ENCODE results near the gene AURKB.
A peak's percentile ranks its signal among the peaks of the same experiment; 100 is the strongest.

Gene AURKB

DNA sequence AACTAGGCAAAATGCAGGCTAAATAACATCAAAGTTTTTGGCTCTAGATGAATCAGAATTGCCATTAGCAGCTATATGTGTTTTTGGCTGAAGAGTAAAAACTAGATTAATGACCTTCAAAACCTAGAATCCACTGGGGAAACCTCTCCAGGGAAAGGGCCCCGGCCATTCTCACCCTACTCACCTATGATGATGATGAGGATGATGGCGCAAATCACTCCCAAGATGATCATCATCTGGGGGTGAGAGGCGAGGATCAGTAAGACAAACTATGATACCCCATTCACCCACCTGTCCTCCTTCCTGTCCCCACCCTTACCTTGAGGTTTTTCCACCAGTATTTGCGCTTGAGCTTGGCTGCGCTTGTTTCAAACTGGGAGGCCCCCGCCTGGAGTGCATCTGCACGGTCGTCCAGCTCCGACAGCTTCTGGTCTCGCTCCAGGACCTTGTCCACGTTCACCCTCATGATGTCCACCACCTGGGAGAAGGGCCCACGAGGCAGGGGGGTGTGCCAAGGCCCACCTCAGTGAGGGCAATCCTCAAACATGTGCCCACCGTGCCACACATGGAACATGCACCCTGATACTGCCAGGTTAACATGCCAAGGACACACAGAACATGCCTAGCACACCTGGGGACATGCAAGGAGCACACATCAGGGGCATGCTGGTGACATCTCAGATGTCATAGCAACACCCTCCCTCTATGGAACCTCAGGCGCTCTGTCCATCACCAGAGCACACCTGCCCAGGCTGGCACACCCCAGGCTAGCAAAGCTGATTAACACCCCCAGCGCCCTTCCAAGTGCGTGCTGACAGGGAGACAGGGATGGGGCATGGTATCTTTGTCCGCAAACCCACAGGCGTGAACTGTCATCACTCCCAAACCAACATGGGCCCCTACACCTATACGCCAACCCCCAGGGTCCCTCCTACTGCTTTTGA, 48.8 kb downstream of the AURKB start:
- no peak for DNase-seq

GRCh38 chr17:8160741-8161221, 49.6 kb downstream of the AURKB start:
- DNase-seq = no peak

DNA sequence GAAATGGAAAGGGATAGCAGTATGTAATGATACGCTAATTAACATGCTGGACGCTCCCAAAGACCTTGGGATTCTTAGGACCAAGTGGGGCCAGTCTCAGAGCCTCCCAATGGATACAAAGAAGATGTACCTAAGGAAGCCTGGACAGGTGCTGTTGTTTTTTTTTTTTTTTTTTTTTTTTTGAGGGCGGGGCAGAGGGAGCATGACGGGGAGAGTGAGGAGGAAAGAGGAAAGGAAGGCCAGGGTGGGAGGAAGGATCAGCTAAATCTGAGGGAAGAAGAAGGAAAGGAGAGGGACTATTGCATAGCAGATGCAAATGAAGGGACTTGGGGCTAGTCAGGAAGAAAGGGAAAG, 50.2 kb downstream of the AURKB start:
- DNase-seq = no peak

GRCh38 chr17:8159459-8160223, 50.7 kb downstream of the AURKB start:
- no peak for DNase-seq

DNA sequence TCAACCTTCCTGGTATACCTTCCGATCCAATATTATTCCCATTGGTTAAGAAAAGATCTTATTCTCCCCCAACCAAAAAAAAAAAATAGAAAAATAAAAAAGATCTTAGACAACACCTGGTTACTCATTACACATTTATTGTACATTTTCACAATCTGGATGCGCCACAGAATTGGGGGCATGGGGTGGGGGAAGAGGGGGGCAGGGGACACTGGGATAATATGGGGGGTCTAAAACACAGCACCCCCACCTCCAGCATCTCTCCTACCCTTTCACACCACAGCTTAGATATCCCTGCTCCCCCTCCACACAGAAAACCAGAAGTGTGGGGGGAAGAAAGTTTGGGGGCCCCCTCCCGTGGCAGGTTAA, 51.4 kb downstream of the AURKB start:
- no peak for DNase-seq

GRCh38 chr17:8158267-8159031, 51.9 kb downstream of the AURKB start:
- peak; percentile 82 for DNase-seq

DNA sequence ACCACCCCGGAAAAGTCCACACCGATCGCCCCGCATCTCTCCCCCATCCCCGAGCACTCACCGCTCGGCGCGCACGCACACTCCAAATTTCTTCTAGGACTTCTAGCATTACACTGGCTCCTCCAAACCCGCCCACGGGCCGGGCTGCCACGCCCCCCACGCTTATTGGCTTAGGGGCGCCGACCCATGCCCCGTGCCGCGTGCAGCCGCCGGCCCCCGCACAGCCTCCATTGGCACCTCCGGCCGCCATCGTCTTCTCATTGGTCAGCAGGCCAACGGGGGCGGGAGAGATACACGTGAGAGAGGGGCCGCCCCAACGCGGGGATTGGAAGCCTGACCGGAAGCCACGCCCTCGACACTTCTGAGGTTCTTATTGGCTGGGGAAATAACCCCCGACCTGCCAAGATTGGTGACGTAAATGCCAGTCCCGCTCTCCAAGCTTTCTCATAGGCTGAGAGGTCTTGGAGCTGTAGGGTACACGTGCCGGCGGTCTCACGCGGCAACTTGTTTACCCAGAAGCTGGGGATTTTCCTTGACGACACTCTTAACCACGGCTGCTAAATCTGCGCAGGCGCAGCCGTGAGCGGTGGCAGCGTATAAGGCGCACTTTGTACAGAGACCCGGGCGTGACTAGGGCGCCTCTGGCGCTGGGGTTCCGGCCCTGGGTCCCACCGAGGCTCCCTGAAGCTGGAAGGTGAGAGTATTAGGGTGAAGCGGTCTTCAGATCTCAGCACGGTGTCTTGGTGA, 54.0 kb downstream of the AURKB start:
- peak; percentile 100 for DNase-seq

GRCh38 chr17:8155996-8156245, 54.5 kb downstream of the AURKB start:
- DNase-seq = no peak

DNA sequence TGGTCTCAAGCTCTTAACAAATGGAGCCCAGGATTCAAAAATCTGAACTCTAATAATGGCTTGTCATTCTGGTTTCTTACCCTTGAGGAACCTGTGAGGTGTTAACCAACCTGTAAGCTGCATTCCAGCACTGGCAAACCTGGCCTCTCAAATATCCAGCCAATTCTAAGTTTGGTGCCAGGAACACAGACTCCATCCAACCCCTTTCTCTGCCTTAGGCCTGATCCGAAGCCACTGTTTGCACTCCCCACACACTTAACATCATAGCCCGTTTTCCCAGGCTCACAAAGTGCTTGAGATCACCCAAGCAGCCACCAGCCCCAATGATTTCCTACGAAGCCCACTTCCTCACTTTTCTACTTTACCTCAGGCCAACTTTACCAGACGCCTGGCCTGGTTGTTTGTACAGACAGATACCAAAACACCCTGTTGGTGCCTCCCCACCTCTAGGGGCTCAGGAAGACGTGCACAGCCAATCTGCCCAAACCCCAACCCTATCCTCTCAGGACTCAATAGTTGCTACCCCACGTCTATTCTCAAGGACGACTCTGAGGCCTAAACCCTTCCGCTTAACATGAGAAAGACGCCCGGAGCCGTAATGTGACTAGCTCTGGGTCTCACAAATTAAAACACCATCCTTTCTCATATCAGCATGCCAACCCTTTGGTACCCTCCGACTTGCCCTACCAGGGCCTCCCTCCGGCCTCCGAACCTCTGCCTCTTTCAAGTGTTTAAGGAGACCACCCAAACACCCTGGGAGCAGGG, 55.0 kb downstream of the AURKB start:
- DNase-seq = no peak

Measured in fibroblast of skin of back (primary cell).